Endothelial cell of umbilical vein (primary cell): Measurements from ENCODE around the gene ATP11C.

Source experiments
- EZH2 ChIP-seq: IDR thresholded peaks from 2 replicates; pipeline ENCODE4 v1.6.1; 2012; ENCODE audit warnings: borderline replicate concordance, low read depth, mild to moderate bottlenecking, moderate library complexity, low read length, inconsistent platforms; ENCODE audit not compliant: severe bottlenecking
- GATA2 ChIP-seq: IDR thresholded peaks from 2 replicates; pipeline ENCODE4 v1.7.0; 2011; ENCODE audit warnings: low read depth, mild to moderate bottlenecking, moderate library complexity, mixed read lengths, low read length; ENCODE audit not compliant: insufficient read length, insufficient read depth
- MYC ChIP-seq: IDR thresholded peaks from one replicate; pipeline ENCODE4 v1.6.1; 2011; ENCODE audit warnings: mild to moderate bottlenecking, low read depth, low read length
- POLR2A ChIP-seq: IDR thresholded peaks from 2 replicates; pipeline ENCODE4 v1.6.1; 2012; ENCODE audit warnings: low read depth, mild to moderate bottlenecking, control low read depth, low read length
- POLR2AphosphoS5 ChIP-seq: IDR thresholded peaks from 2 replicates; pipeline ENCODE4 v1.6.1; 2012; ENCODE audit warnings: low read depth, mild to moderate bottlenecking, control low read depth, low read length, moderate library complexity; ENCODE audit not compliant: insufficient read depth
- TF ChIP-seq, protein P1 (sequence below), 2 donors: IDR thresholded peaks; 1 replicate in 1 of 2; 2 replicates in 1 of 2; pipeline ENCODE4 v1.5.1; 2011; ENCODE audit warnings: low read length in 2 of 2, mild to moderate bottlenecking in 2 of 2, moderate library complexity in 2 of 2, control low read depth in 1 of 2, inconsistent platforms in 1 of 2, low read depth in 1 of 2; ENCODE audit not compliant: insufficient read depth in 1 of 2; ENCODE audit errors: extremely low read depth in 1 of 2

GRCh38 chrX:139823806-139824205 is 109.0 kb downstream of the ATP11C start:
- TF ChIP-seq, protein P1, sequence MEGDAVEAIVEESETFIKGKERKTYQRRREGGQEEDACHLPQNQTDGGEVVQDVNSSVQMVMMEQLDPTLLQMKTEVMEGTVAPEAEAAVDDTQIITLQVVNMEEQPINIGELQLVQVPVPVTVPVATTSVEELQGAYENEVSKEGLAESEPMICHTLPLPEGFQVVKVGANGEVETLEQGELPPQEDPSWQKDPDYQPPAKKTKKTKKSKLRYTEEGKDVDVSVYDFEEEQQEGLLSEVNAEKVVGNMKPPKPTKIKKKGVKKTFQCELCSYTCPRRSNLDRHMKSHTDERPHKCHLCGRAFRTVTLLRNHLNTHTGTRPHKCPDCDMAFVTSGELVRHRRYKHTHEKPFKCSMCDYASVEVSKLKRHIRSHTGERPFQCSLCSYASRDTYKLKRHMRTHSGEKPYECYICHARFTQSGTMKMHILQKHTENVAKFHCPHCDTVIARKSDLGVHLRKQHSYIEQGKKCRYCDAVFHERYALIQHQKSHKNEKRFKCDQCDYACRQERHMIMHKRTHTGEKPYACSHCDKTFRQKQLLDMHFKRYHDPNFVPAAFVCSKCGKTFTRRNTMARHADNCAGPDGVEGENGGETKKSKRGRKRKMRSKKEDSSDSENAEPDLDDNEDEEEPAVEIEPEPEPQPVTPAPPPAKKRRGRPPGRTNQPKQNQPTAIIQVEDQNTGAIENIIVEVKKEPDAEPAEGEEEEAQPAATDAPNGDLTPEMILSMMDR (IDR thresholded peaks at IDR 0.05; ENCODE audit: extremely low read depth in 1 of 2, insufficient read depth in 1 of 2, low read depth in 1 of 2, low read length in 2 of 2) = no peak
- TF ChIP-seq EZH2 (no peak), POLR2A (no peak), POLR2AphosphoS5 (no peak), GATA2 (no peak), MYC (no peak)
